ENCODE data around the gene PTPRJ. TPM values are rescaled to one million over a fixed set of nuclear protein-coding genes. Genes with fewer than 3 reads are reported as not detected.

Gene PTPRJ
- total and polyA plus RNA-seq, 2 of the 4 experiments (the other 2 are of a cell fraction) = 5.6 to 14.9 TPM

GRCh38 chr11:48107188-48107704, 126.9 kb downstream of the PTPRJ start:
- Histone ChIP-seq H3K79me1 (ENCODE audit: low read depth in 1 of 2, low read length in 2 of 2) (peaks cover 19 to 60% of the 10 kb centered on the region in 2 experiments), H3K27me3 (ENCODE audit: control insufficient read depth, insufficient read depth, low read length) (no peaks in the 10 kb centered on the region), H3K23ac (ENCODE audit: low read depth, low read length) (peak overlapping the region; percentile 49), H2AK9ac (replicated peaks; ENCODE audit: low read depth, low read length, poor library complexity) (peak overlapping the region; percentile 53), H2BK15ac (ENCODE audit: low read depth, low read length) (no peak overlapping the region), H4K5ac (ENCODE audit: low read depth, low read length) (no peak overlapping the region), H2BK5ac (ENCODE audit: low read depth, low read length, poor library complexity, severe bottlenecking) (peak overlapping the region; percentile 30), H4K20me1 (ENCODE audit: insufficient read depth, low read length) (peaks cover 3% of the 10 kb centered on the region; the same call in 1 of the 2 replicates), H3K9me1 (ENCODE audit: insufficient read depth, low read length) (peaks cover 15% of the 10 kb centered on the region; the same call in 1 of the 2 replicates), H4K91ac (ENCODE audit: insufficient read depth, low read depth, low read length) (peak overlapping the region; percentile 38; the same call in 1 of the 2 replicates), H4K8ac (ENCODE audit: low read depth in 2 of 2, low read length in 2 of 2) (peak overlapping the region in 1 of 2 experiments; percentile 83; a peak in 2 of 4 replicates), H3K14ac (replicated peaks; ENCODE audit: low read depth, low read length) (peak overlapping the region; percentile 39; the same call in 1 of the 2 replicates), H3K4me1 (ENCODE audit: control insufficient read depth, insufficient read depth, low read length) (peaks cover 9% of the 10 kb centered on the region), H2BK120ac (ENCODE audit: low read depth, low read length) (peak overlapping the region; percentile 36), H3K56ac (ENCODE audit: extremely low read depth, insufficient read depth, low read length) (no peak overlapping the region), H3K9me3 (ENCODE audit: control insufficient read depth, insufficient read depth, low read length) (no peaks in the 10 kb centered on the region), H3K27ac (ENCODE audit: insufficient read depth, low read length) (no peak overlapping the region), H2BK20ac (ENCODE audit: low read depth, low read length) (peak overlapping the region; percentile 64; the same call in 1 of the 2 replicates), H3K4ac (ENCODE audit: low read depth, low read length) (peak overlapping the region; percentile 71), H3K9ac (ENCODE audit: low read depth, low read length) (no peak overlapping the region; the same call in 1 of the 2 replicates), H3K18ac (ENCODE audit: low read depth, low read length) (no peak overlapping the region), H2AFZ (replicated peaks; ENCODE audit: low read length, poor library complexity) (peak overlapping the region; percentile 75), H3K4me3 (ENCODE audit: insufficient read depth, low read depth, low read length) (no peak overlapping the region), H3K4me2 (ENCODE audit: low read depth, low read length) (peak overlapping the region; percentile 42), H3K36me3 (ENCODE audit: control insufficient read depth, insufficient read depth, low read length) (no peaks in the 10 kb centered on the region), H2AK5ac (ENCODE audit: low read depth, low read length) (peak overlapping the region; percentile 68; the same call in 1 of the 2 replicates)
- CTCF ChIA-PET = interaction anchor here (0.8 to 4.5 kb wide), 2 partner anchors 106 to 174 kb away, joined by 3 to 52 read pairs; no protein-coding TSS in a partner anchor
- in situ Hi-C loops (cut with MboI; ENCODE audit: low sequenced_read_pairs) = loop anchor here (10.0 kb wide), 1 partner anchor 252 kb away; no protein-coding TSS in a partner anchor
- TF ChIP-seq MAFK (IDR thresholded peaks at IDR 0.05; ENCODE audit: low read depth, low read length) (peak; percentile 24; the same call in 1 of the 2 replicates), NFE2L2 (IDR thresholded peaks at IDR 0.05; ENCODE audit: low read depth, low read length) (no peak)
- DNase-seq (peak; percentile 67), ATAC-seq (ENCODE audit: low read depth) (peak; percentile 52)
- no TSS peak for BruUV-seq (replicated peaks)
- intact Hi-C loops (cut with micrococcal nuclease) = loop anchor here (5.0 kb wide), 1 partner anchor 105 kb away; no protein-coding TSS in a partner anchor
- dilution Hi-C loops (cut with HindIII; ENCODE audit: low sequenced_read_pairs, unreplicated experiment) = no loop called here
- POLR2A ChIA-PET (ENCODE audit: unreplicated experiment) = interaction anchor here (0.5 kb wide), 1 partner anchor 171 kb away, joined by 4 read pairs; no protein-coding TSS in a partner anchor
- WGBS, 2 experiments (ENCODE audit: extremely low coverage in 2 of 2, insufficient read length in 1 of 2) = 100% methylated on average over 1 of the region's 7 CpGs; no CpG with 5 or more reads in 1 of the 2 experiments
